ENCODE results near the gene RYR1.

- TF ChIP-seq, protein P1, sequence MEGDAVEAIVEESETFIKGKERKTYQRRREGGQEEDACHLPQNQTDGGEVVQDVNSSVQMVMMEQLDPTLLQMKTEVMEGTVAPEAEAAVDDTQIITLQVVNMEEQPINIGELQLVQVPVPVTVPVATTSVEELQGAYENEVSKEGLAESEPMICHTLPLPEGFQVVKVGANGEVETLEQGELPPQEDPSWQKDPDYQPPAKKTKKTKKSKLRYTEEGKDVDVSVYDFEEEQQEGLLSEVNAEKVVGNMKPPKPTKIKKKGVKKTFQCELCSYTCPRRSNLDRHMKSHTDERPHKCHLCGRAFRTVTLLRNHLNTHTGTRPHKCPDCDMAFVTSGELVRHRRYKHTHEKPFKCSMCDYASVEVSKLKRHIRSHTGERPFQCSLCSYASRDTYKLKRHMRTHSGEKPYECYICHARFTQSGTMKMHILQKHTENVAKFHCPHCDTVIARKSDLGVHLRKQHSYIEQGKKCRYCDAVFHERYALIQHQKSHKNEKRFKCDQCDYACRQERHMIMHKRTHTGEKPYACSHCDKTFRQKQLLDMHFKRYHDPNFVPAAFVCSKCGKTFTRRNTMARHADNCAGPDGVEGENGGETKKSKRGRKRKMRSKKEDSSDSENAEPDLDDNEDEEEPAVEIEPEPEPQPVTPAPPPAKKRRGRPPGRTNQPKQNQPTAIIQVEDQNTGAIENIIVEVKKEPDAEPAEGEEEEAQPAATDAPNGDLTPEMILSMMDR (IDR thresholded peaks at IDR 0.05; ENCODE audit: insufficient read depth, low read length): no peak
- TF ChIP-seq POLR2AphosphoS5 (IDR thresholded peaks at IDR 0.05; ENCODE audit: low read depth): no peak
- TF ChIP-seq, protein P2, sequence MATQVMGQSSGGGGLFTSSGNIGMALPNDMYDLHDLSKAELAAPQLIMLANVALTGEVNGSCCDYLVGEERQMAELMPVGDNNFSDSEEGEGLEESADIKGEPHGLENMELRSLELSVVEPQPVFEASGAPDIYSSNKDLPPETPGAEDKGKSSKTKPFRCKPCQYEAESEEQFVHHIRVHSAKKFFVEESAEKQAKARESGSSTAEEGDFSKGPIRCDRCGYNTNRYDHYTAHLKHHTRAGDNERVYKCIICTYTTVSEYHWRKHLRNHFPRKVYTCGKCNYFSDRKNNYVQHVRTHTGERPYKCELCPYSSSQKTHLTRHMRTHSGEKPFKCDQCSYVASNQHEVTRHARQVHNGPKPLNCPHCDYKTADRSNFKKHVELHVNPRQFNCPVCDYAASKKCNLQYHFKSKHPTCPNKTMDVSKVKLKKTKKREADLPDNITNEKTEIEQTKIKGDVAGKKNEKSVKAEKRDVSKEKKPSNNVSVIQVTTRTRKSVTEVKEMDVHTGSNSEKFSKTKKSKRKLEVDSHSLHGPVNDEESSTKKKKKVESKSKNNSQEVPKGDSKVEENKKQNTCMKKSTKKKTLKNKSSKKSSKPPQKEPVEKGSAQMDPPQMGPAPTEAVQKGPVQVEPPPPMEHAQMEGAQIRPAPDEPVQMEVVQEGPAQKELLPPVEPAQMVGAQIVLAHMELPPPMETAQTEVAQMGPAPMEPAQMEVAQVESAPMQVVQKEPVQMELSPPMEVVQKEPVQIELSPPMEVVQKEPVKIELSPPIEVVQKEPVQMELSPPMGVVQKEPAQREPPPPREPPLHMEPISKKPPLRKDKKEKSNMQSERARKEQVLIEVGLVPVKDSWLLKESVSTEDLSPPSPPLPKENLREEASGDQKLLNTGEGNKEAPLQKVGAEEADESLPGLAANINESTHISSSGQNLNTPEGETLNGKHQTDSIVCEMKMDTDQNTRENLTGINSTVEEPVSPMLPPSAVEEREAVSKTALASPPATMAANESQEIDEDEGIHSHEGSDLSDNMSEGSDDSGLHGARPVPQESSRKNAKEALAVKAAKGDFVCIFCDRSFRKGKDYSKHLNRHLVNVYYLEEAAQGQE (IDR thresholded peaks at IDR 0.05; ENCODE audit: insufficient replicate concordance, low read depth): no peak
- no peak for TF ChIP-seq GABPA (IDR thresholded peaks at IDR 0.05; ENCODE audit: low read depth)
These were observed 28.6 kb upstream of the RYR1 start for GRCh38 chr19:38404858-38405257.

Measured in HL-60 (cell line).